K562 (cell line): Measurements from ENCODE around the gene PRKACA. TPM values are rescaled to one million over a fixed set of nuclear protein-coding genes. Genes with fewer than 3 reads are reported as not detected.

ENCODE experiments used
- AFF4 ChIP-seq: sonication (generic); formaldehyde crosslinking; IDR thresholded peaks from 2 replicates; pipeline ENCODE4 v1.8.0; 2023; ENCODE audit warnings: mild to moderate bottlenecking, missing genetic modification reagents
- ARID1B ChIP-seq: fragments of 450-650 bp; IDR thresholded peaks from 2 replicates; pipeline ENCODE4 v1.6.1; 2016; ENCODE audit warnings: antibody characterized with exemption, mild to moderate bottlenecking, inconsistent platforms
- EP400 ChIP-seq: fragments of 450-650 bp; IDR thresholded peaks from 2 replicates; pipeline ENCODE4 v1.6.1; 2017; ENCODE audit warnings: antibody characterized with exemption, mild to moderate bottlenecking, moderate library complexity
- ESRRB ChIP-seq: fragments of 250-450 bp; sonication (Bioruptor Pico); IDR thresholded peaks from 2 replicates; pipeline ENCODE4 v1.5.0; 2020; ENCODE audit warnings: mild to moderate bottlenecking, moderate library complexity, borderline replicate concordance
- ETV6 ChIP-seq, 3 experiments: fragments of 150-350 bp in 1 of 3; sonication (generic) in 1 of 3; formaldehyde crosslinking in 1 of 3; IDR thresholded peaks; 2 replicates each; pipeline versions ENCODE4 v1.6.1 to v1.8.0; 2014 to 2022; ENCODE audit warnings: borderline replicate concordance in 2 of 3, low read depth in 2 of 3, antibody characterized with exemption in 1 of 3, low read length in 1 of 3, mild to moderate bottlenecking in 1 of 3, missing genetic modification reagents in 1 of 3
- GTF2A2 ChIP-seq: IDR thresholded peaks from 2 replicates; pipeline ENCODE4 v1.6.1; 2016; ENCODE audit warnings: mild to moderate bottlenecking, missing genetic modification characterization, missing compliant biosample characterization
- HDGF ChIP-seq: fragments of 450-650 bp; IDR thresholded peaks from 2 replicates; pipeline ENCODE4 v1.6.1; 2016
- MAFK ChIP-seq: IDR thresholded peaks from 2 replicates; pipeline ENCODE4 v1.6.1; 2011; ENCODE audit warnings: low read length, improper control_type of control experiment
- MECOM ChIP-seq: fragments of 250-450 bp; sonication (Bioruptor Pico); IDR thresholded peaks from 2 replicates; pipeline ENCODE4 v1.8.0; 2022; ENCODE audit warnings: inconsistent platforms
- NBN ChIP-seq: fragments of 450-650 bp; IDR thresholded peaks from 2 replicates; pipeline ENCODE4 v1.6.1; 2016; ENCODE audit warnings: low read depth, mild to moderate bottlenecking
- NCOA4 ChIP-seq: fragments of 450-650 bp; IDR thresholded peaks from 2 replicates; pipeline ENCODE4 v1.6.1; 2018; ENCODE audit warnings: mild to moderate bottlenecking; ENCODE audit not compliant: partially characterized antibody
- NFXL1 ChIP-seq: fragments of 450-650 bp; formaldehyde crosslinking; IDR thresholded peaks from 2 replicates; pipeline ENCODE4 v1.4.0; 2021; ENCODE audit warnings: mild to moderate bottlenecking
- NR0B1 ChIP-seq: fragments of 450-650 bp; IDR thresholded peaks from one replicate; pipeline ENCODE4 v1.6.1; 2018; ENCODE audit warnings: mild to moderate bottlenecking, moderate library complexity; ENCODE audit not compliant: partially characterized antibody
- PHF20 ChIP-seq: fragments of 450-650 bp; IDR thresholded peaks from 2 replicates; pipeline ENCODE4 v1.6.1; 2018; ENCODE audit not compliant: partially characterized antibody
- PPARD ChIP-seq: fragments of 250-450 bp; sonication (Bioruptor Pico); IDR thresholded peaks from 2 replicates; pipeline ENCODE4 v1.8.0; 2022; ENCODE audit warnings: inconsistent platforms, mild to moderate bottlenecking, moderate library complexity
- RAD51 ChIP-seq: fragments of 450-650 bp; IDR thresholded peaks from 2 replicates; pipeline ENCODE4 v1.7.1; 2016; ENCODE audit warnings: low read depth, mild to moderate bottlenecking, borderline replicate concordance
- RB1 ChIP-seq: fragments of 450-650 bp; IDR thresholded peaks from 2 replicates; pipeline ENCODE4 v1.6.1; 2017; ENCODE audit warnings: low read depth, mild to moderate bottlenecking
- RBM25 ChIP-seq: fragments of 200-400 bp; formaldehyde crosslinking; IDR thresholded peaks from 2 replicates; pipeline ENCODE4 v1.6.1; 2018; ENCODE audit warnings: low read length, low read depth, moderate library complexity; ENCODE audit not compliant: severe bottlenecking
- ZNF224 ChIP-seq: sonication (generic); formaldehyde crosslinking; IDR thresholded peaks from 2 replicates; pipeline ENCODE4 v1.8.0; 2022; ENCODE audit warnings: mild to moderate bottlenecking, missing genetic modification reagents
- ZNF277 ChIP-seq: fragments of 250-450 bp; sonication (Bioruptor Pico); IDR thresholded peaks from 2 replicates; pipeline ENCODE4 v1.8.0; 2022; ENCODE audit warnings: inconsistent platforms, mild to moderate bottlenecking, moderate library complexity, borderline replicate concordance
- ZNF324 ChIP-seq: fragments of 250-450 bp; sonication (Bioruptor Pico); IDR thresholded peaks from 2 replicates; pipeline ENCODE4 v1.4.0; 2020; ENCODE audit warnings: mild to moderate bottlenecking
- ZNF830 ChIP-seq: fragments of 250-450 bp; sonication (Bioruptor Pico); IDR thresholded peaks from 2 replicates; pipeline ENCODE4 v1.5.0; 2021; ENCODE audit warnings: mild to moderate bottlenecking
- polyA plus RNA-seq, 8 experiments: library from polyadenylated mRNA; depleted of rRNA in 4 of 8; stranded (reverse) in 5 of 8; unstranded in 3 of 8; fragments of >200 nt; fragmentation: Nextera tagmentation in 2 of 8; fragmentation: Illumina TruSeq in 1 of 8; extraction: Ambion mirVana in 2 of 8; extraction: Trizol in 1 of 8; gene quantifications; 2 replicates each; pipeline versions ENCODE4 v1.2.1 to v1.2.3, GENCODE V29; 2011 to 2014; ENCODE audit warnings: inconsistent platforms in 1 of 8, missing spikeins in 1 of 8
- total RNA-seq, 7 experiments: library from RNA; depleted of rRNA in 6 of 7; stranded (reverse); fragments of >200 nt in 6 of 7; fragmentation: Illumina TruSeq in 2 of 7; extraction: Trizol in 2 of 7; gene quantifications; 2 replicates each; pipeline versions ENCODE4 v1.2.1 to v1.2.3, GENCODE V29; 2011 to 2021; ENCODE audit warnings: low replicate concordance in 1 of 7

The PRKACA gene
- total and polyA plus RNA-seq, 9 of the 15 experiments (the other 6 are each of a cell fraction or from before 2014, with no cell fraction given), result 1.2 to 63.1 (median 13.0) TPM

GRCh38 chr19:14113762-14114414, 3.7 kb downstream of the PRKACA start (continued):
- TF ChIP-seq AFF4 (CRISPR knock-in tag) (no peak), ETV6 (IDR thresholded peaks at IDR 0.05; ENCODE audit: borderline replicate concordance in 1 of 2, low read depth in 2 of 2, low read length in 1 of 2) (no peak), ETV6 (CRISPR knock-in tag; IDR thresholded peaks at IDR 0.05; ENCODE audit: borderline replicate concordance) (no peak), RBM25 (no peak), ZNF324 (CRISPR knock-in tag) (no peak), NFXL1 (CRISPR knock-in tag) (no peak), ZNF224 (no peak), ARID1B (0 out of 2 replicates have a peak, but pooled peaks have one; percentile 33), PHF20 (no peak), PPARD (CRISPR knock-in tag) (no peak), NCOA4 (no peak), NR0B1 (no peak), RAD51 (peak; percentile 16; the same call in 1 of the 2 replicates), GTF2A2 (tag) (no peak), ZNF277 (CRISPR knock-in tag) (no peak), ZNF830 (no peak), HDGF (no peak), NBN (peak; percentile 49; the same call in 1 of the 2 replicates), RB1 (peak; percentile 59; the same call in 1 of the 2 replicates), MECOM (CRISPR knock-in tag) (no peak), EP400 (peak; percentile 50; the same call in 1 of the 2 replicates), ESRRB (CRISPR knock-in tag) (no peak), MAFK (no peak)
